ENCODE measurements around the gene MBNL1.

Gene MBNL1

GRCh38 chr3:152499791-152500385, 231.2 kb downstream of the MBNL1 start:
- no peak for DNase-seq

GRCh38 chr3:152505926-152506325, 237.2 kb downstream of the MBNL1 start:
- no peak for DNase-seq

- no peak for DNase-seq
Measured at GRCh38 chr3:152508705-152509104, 240.0 kb downstream of the MBNL1 start.

GRCh38 chr3:152511904-152512303, 243.2 kb downstream of the MBNL1 start:
- no peak for DNase-seq

- DNase-seq = no peak
Measured at GRCh38 chr3:152513301-152513960, 244.7 kb downstream of the MBNL1 start.

All from activated CD4-positive, alpha-beta T cell treated with anti-CD3 and anti-CD28 coated beads, Interleukin-2, amount 50 U/mL, for 1 hour (primary cell).